Eye (tissue), 1 donor: Measurements from ENCODE around the gene KIF16B.

Source experiments
- DNase-seq: peaks from one replicate; pipeline ENCODE4 v3.0.0-alpha.2; 2015

KIF16B gene

GRCh38 chr20:16393297-16393696, 180.0 kb downstream of the KIF16B start:
- DNase-seq = no peak

- no peak for DNase-seq
Observed at GRCh38 chr20:16392346-16392745, 180.9 kb downstream of the KIF16B start.

GRCh38 chr20:16390991-16391390, 182.3 kb downstream of the KIF16B start:
- DNase-seq = no peak

- DNase-seq = no peak
Observed at GRCh38 chr20:16388731-16389130, 184.5 kb downstream of the KIF16B start.

- DNase-seq = no peak
Observed at GRCh38 chr20:16387666-16388065, 185.6 kb downstream of the KIF16B start.

GRCh38 chr20:16385891-16386290, 187.4 kb downstream of the KIF16B start:
- no peak for DNase-seq

GRCh38 chr20:16385462-16385861, 187.8 kb downstream of the KIF16B start:
- no peak for DNase-seq

GRCh38 chr20:16381444-16381843, 191.8 kb downstream of the KIF16B start:
- no peak for DNase-seq

- DNase-seq = no peak
Observed at GRCh38 chr20:16378712-16379370, 194.4 kb downstream of the KIF16B start.

- DNase-seq = no peak
Observed at GRCh38 chr20:16378122-16378521, 195.1 kb downstream of the KIF16B start.

- no peak for DNase-seq
Observed at GRCh38 chr20:16369441-16369840, 203.8 kb downstream of the KIF16B start.

- no peak for DNase-seq
Observed at GRCh38 chr20:16368645-16369292, 204.5 kb downstream of the KIF16B start.

- no peak for DNase-seq
Observed at GRCh38 chr20:16367948-16368560, 205.2 kb downstream of the KIF16B start.

GRCh38 chr20:16366529-16366928, 206.7 kb downstream of the KIF16B start:
- no peak for DNase-seq

GRCh38 chr20:16364320-16364687, 208.9 kb downstream of the KIF16B start:
- DNase-seq = peak; percentile 31

GRCh38 chr20:16363506-16364319, 209.5 kb downstream of the KIF16B start:
- DNase-seq = no peak

- no peak for DNase-seq
Observed at GRCh38 chr20:16362642-16363041, 210.6 kb downstream of the KIF16B start.

- no peak for DNase-seq
Observed at GRCh38 chr20:16360668-16361067, 212.6 kb downstream of the KIF16B start.

GRCh38 chr20:16353417-16353781, 219.8 kb downstream of the KIF16B start:
- DNase-seq = no peak

- DNase-seq = no peak
Observed at GRCh38 chr20:16352751-16353416, 220.4 kb downstream of the KIF16B start.

GRCh38 chr20:16352321-16352720, 220.9 kb downstream of the KIF16B start:
- DNase-seq = no peak

GRCh38 chr20:16351415-16351814, 221.8 kb downstream of the KIF16B start:
- DNase-seq = peak; percentile 62

- peak; percentile 21 for DNase-seq
Observed at GRCh38 chr20:16350465-16350864, 222.8 kb downstream of the KIF16B start.
